PC-3 (cell line): ENCODE data around the gene DPEP2. TPM values are rescaled to one million over a fixed set of nuclear protein-coding genes. Genes with fewer than 3 reads are reported as not detected.

ENCODE experiments used
- ATAC-seq: fragments of 200-7000 bp; cut with Tn5 transposase; 2 replicates; pipeline ENCODE4 v1.9.1; 2020; ENCODE audit warnings: mild to moderate bottlenecking, moderate library complexity
- BruUV-seq: library from RNA; stranded (reverse); fragments of 400-500 nt; replicated peaks from 2 replicates; lab custom pipeline; 2021; lab: Mats Ljungman, UMichigan
- CTCF ChIA-PET: fragments of 300-600 bp; sonication (Branson Sonifier 250); formaldehyde crosslinking; loops from one replicate; lab custom pipeline; 2022; ENCODE audit warnings: antibody characterized with exemption; lab: Charles Lee
- POLR2A ChIA-PET: fragments of 300-600 bp; sonication (Branson Sonifier 250); formaldehyde crosslinking; loops from one replicate; lab custom pipeline; 2022; ENCODE audit warnings: antibody characterized with exemption; ENCODE audit not compliant: unreplicated experiment; lab: Charles Lee
- DNase-seq: peaks from one replicate; pipeline ENCODE4 v3.0.0-alpha.2; 2015
- H2AFZ ChIP-seq: fragments of 300-600 bp; sonication (generic); 2 replicates; pipeline ENCODE4 v1.6.0; 2016; ENCODE audit warnings: antibody characterized with exemption, low read length
- H3F3A ChIP-seq: fragments of 300-600 bp; sonication (generic); one replicate; pipeline ENCODE4 v1.6.0; 2017; ENCODE audit warnings: antibody characterized with exemption, low read length, control low read depth, mild to moderate bottlenecking; ENCODE audit not compliant: unreplicated experiment
- H3K27ac ChIP-seq: fragments of 300-600 bp; sonication (generic); 2 replicates; pipeline ENCODE4 v1.5.1; 2016; ENCODE audit warnings: mild to moderate bottlenecking, low read length
- H3K27me3 ChIP-seq: fragments of 300-600 bp; sonication (generic); 2 replicates; pipeline ENCODE4 v1.6.1; 2016; ENCODE audit warnings: low read length, mixed read lengths
- H3K36me3 ChIP-seq: fragments of 300-600 bp; sonication (generic); 2 replicates; pipeline ENCODE4 v1.6.1; 2016; ENCODE audit warnings: low read depth, mixed run types, low read length, mixed read lengths
- H3K4me1 ChIP-seq: fragments of 300-600 bp; sonication (generic); 2 replicates; pipeline ENCODE4 v1.5.1; 2016; ENCODE audit warnings: low read length; ENCODE audit not compliant: insufficient read depth
- H3K4me2 ChIP-seq: fragments of 300-600 bp; sonication (generic); 2 replicates; pipeline ENCODE4 v1.6.0; 2016; ENCODE audit warnings: low read length
- H3K4me3 ChIP-seq: fragments of 300-600 bp; sonication (generic); 2 replicates; pipeline ENCODE4 v1.5.1; 2016; ENCODE audit warnings: mild to moderate bottlenecking, low read length, mixed read lengths
- H3K79me2 ChIP-seq: fragments of 300-600 bp; sonication (generic); 2 replicates; pipeline ENCODE4 v1.6.1; 2017; ENCODE audit warnings: low read length, mixed read lengths
- H3K9ac ChIP-seq: fragments of 300-600 bp; sonication (generic); 2 replicates; pipeline ENCODE4 v1.6.0; 2016; ENCODE audit warnings: mild to moderate bottlenecking, low read length
- H3K9me2 ChIP-seq: fragments of 300-600 bp; sonication (generic); replicated peaks from 2 replicates; pipeline ENCODE4 v1.6.1; 2016; ENCODE audit warnings: mixed run types, low read length, mixed read lengths
- H3K9me3 ChIP-seq: fragments of 300-600 bp; sonication (generic); 2 replicates; pipeline ENCODE4 v1.6.1; 2016; ENCODE audit warnings: low read length, mixed read lengths
- H4K20me1 ChIP-seq: fragments of 300-600 bp; sonication (generic); 2 replicates; pipeline ENCODE4 v1.6.1; 2016; ENCODE audit warnings: low read length, mixed read lengths
- EZH2 ChIP-seq: fragments of 300-600 bp; sonication (generic); IDR thresholded peaks from one replicate; pipeline ENCODE4 v1.6.1; 2017; ENCODE audit warnings: antibody characterized with exemption, mild to moderate bottlenecking, low read length; ENCODE audit not compliant: unreplicated experiment
- EZH2phosphoT487 ChIP-seq: fragments of 300-600 bp; sonication (generic); IDR thresholded peaks from 2 replicates; pipeline ENCODE4 v1.6.1; 2018; ENCODE audit warnings: mild to moderate bottlenecking, antibody characterized with exemption, low read length, borderline replicate concordance
- intact Hi-C: fragments of 100-400 bp; cut with micrococcal nuclease; formaldehyde crosslinking; loops from 2 replicates; pipeline ENCODE4 v1.9.0; 2023
- total RNA-seq: library from RNA; depleted of rRNA; stranded (reverse); fragments of >200 nt; gene quantifications from 2 replicates; pipeline ENCODE4 v1.2.3, GENCODE V29; 2014
- TF ChIP-seq, protein P1 (sequence below): fragments of 300-600 bp; sonication (generic); conservative IDR thresholded peaks from 2 replicates; pipeline ENCODE4 v1.5.1; 2017; ENCODE audit warnings: antibody characterized with exemption, low read depth, mild to moderate bottlenecking, low read length

The DPEP2 gene
- total RNA-seq, 1 experiment from 2014 or later, result not detected

DNA sequence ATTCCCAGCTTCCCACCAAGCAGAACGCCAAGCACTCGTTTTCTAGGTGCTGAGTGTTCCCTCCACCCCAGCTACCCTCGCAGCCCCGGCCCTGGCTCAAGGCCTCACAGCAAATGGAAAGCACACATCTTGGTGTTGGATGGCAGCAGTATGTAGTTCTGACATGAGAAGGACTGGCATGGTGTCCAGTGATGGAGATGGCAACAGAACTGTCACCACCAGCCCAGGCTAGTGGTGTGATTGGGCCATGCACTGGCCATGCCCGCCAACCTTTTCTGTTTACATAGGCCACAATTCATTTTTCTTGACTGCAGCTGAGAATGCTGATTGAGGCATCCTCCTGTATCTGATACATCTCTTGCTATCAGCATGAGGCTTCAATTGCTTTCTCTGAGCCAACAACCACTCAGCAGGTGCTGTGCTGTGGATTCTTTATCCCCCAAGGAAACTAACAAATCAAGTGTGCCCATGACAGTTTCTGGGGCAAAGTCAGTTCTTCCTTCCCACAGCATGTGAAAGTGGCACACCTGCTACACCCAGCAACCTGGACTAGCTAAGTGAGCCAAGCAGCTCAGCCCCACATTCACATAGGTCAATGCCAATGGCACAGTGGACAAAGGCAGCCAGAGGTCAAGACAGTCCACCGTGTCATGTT is 34.7 kb downstream of the DPEP2 start:
- BruUV-seq, result no TSS peak
- ATAC-seq (no peak), DNase-seq (no peak)
- Histone ChIP-seq H3K4me2 (no peak overlapping the region), H3K27me3 (no peaks in the 10 kb centered on the region), H3K9me2 (no peaks in the 10 kb centered on the region), H3K9me3 (no peaks in the 10 kb centered on the region), H3K4me1 (peaks cover 17% of the 10 kb centered on the region), H3K27ac (no peak overlapping the region), H3K9ac (no peak overlapping the region), H3K79me2 (peaks cover 29% of the 10 kb centered on the region), H2AFZ (no peak overlapping the region), H3K4me3 (no peak overlapping the region), H3K36me3 (no peaks in the 10 kb centered on the region; the same call in 1 of the 2 replicates), H3F3A (no peaks in the 10 kb centered on the region), H4K20me1 (no peaks in the 10 kb centered on the region)
- intact Hi-C loops, result no loop called here
- ChIA-PET POLR2A (no interaction called here), CTCF (no interaction called here)
- TF ChIP-seq, protein P1, sequence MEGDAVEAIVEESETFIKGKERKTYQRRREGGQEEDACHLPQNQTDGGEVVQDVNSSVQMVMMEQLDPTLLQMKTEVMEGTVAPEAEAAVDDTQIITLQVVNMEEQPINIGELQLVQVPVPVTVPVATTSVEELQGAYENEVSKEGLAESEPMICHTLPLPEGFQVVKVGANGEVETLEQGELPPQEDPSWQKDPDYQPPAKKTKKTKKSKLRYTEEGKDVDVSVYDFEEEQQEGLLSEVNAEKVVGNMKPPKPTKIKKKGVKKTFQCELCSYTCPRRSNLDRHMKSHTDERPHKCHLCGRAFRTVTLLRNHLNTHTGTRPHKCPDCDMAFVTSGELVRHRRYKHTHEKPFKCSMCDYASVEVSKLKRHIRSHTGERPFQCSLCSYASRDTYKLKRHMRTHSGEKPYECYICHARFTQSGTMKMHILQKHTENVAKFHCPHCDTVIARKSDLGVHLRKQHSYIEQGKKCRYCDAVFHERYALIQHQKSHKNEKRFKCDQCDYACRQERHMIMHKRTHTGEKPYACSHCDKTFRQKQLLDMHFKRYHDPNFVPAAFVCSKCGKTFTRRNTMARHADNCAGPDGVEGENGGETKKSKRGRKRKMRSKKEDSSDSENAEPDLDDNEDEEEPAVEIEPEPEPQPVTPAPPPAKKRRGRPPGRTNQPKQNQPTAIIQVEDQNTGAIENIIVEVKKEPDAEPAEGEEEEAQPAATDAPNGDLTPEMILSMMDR, result no peak
- TF ChIP-seq EZH2, result no peak

DNA sequence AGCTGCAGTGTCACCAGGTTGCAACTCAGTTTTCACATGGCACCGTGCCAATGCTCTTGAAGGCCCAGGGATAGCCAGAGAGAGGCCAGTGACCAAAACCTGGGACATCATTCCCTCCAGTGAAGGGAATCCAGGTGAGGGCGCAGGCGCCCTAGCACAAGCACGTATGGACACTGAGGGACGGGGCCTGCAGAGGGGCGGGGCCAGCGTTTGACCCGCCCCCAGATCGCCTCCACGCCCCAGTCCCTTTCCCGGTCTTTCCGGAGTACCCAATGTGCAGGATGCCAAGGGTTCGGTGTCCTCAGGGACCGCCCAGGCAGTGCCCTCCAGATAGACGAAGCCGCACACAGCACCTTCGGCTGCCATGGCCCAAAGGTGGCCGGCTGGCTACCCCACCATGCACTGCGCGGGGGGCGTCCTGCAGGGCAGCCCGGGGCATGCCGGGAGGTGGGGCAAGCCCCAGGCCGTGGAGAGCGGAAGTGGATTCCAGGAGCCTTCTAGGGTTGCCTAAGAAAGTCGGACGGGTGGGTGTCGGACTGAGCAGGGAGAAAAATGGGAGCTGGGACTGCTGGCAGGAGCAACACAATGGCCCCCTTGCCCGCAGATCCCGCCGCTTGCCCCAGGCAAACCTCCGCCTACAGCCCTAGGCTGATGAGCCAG is 35.5 kb downstream of the DPEP2 start:
- CTCF ChIA-PET, result no interaction called here
- DNase-seq (no peak), ATAC-seq (no peak)
- Histone ChIP-seq H3K36me3 (no peaks in the 10 kb centered on the region; the same call in 1 of the 2 replicates), H3K4me1 (peaks cover 15% of the 10 kb centered on the region), H4K20me1 (no peaks in the 10 kb centered on the region), H3K79me2 (peaks cover 29% of the 10 kb centered on the region), H3F3A (no peaks in the 10 kb centered on the region), H3K4me2 (no peak overlapping the region), H3K9ac (no peak overlapping the region), H3K27me3 (no peaks in the 10 kb centered on the region), H3K9me2 (no peaks in the 10 kb centered on the region), H2AFZ (no peak overlapping the region), H3K4me3 (no peak overlapping the region), H3K27ac (no peak overlapping the region), H3K9me3 (no peaks in the 10 kb centered on the region)
- BruUV-seq, result no TSS peak
- POLR2A ChIA-PET, result no interaction called here
- TF ChIP-seq EZH2phosphoT487, result no peak
- no peak for TF ChIP-seq EZH2
- TF ChIP-seq, protein P1, result no peak
- intact Hi-C loops, result no loop called here

DNA sequence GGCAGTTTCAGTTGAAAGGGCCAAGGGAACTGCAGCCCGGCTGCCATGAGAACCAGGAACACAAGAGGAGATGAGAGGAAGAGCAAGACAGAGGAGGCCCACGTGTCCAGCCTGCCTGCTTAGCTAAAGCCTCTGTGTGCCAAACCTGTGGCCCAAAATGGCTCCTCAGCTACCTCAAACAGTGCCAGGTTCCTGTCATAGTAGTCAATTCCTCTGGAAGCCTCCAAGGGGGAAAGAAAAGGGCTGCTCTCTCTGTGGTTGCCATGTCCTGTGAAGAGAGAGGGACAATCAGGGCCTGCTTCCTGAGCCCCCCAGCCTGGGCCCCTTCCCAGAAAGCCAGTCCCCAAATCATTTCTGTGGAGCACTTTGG is 36.0 kb downstream of the DPEP2 start:
- peaks cover 29% of the 10 kb centered on the region for H3K79me2 ChIP-seq
- ChIA-PET POLR2A (no interaction called here), CTCF (no interaction called here)
- H2AFZ ChIP-seq, result no peak overlapping the region
- DNase-seq (no peak), ATAC-seq (no peak)
- no TSS peak for BruUV-seq
- peaks cover 13% of the 10 kb centered on the region for H3K4me1 ChIP-seq
- no peak overlapping the region for H3K27ac ChIP-seq
- no peaks in the 10 kb centered on the region; the same call in 1 of the 2 replicates for H3K36me3 ChIP-seq
- H3K9ac ChIP-seq, result no peak overlapping the region
- H4K20me1 ChIP-seq, result no peaks in the 10 kb centered on the region
- no peaks in the 10 kb centered on the region for H3K27me3 ChIP-seq
- TF ChIP-seq EZH2, result no peak
- TF ChIP-seq EZH2phosphoT487, result no peak
- TF ChIP-seq, protein P1, result no peak
- H3F3A ChIP-seq, result no peaks in the 10 kb centered on the region
- no peaks in the 10 kb centered on the region for H3K9me3 ChIP-seq
- no peak overlapping the region for H3K4me3 ChIP-seq
- intact Hi-C loops, result no loop called here
- H3K4me2 ChIP-seq, result no peak overlapping the region
- H3K9me2 ChIP-seq, result no peaks in the 10 kb centered on the region
